ENCODE results near the gene HINFP. TPM values are rescaled to one million over a fixed set of nuclear protein-coding genes. Genes with fewer than 3 reads are reported as not detected.

The HINFP gene
- total and polyA plus RNA-seq, 9 of the 15 experiments (the other 6 are each of a cell fraction or from before 2014, with no cell fraction given) = 13.8 to 34.1 (median 22.5) TPM

DNA sequence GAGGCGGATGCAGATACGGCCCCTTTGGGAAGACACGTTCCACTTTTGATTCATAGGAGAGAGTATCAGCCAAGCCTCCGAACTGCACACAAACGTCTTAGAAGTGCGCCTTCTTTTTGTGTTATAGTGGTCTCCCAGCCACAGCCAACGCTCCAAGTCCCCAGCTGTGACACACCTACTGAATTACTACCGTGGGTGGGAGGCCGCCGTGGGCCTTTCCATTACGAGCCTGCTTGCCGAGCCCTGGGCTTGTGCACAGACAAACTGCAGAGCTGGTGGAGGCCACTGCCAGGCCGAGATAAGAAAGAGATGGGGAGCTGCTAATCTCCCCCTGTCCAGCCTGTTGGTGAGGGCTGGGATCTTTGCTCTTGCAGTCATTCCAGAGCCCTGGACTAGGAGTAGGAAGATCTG lies 35.9 kb upstream of the HINFP start (continued):
- TF ChIP-seq, protein P1, sequence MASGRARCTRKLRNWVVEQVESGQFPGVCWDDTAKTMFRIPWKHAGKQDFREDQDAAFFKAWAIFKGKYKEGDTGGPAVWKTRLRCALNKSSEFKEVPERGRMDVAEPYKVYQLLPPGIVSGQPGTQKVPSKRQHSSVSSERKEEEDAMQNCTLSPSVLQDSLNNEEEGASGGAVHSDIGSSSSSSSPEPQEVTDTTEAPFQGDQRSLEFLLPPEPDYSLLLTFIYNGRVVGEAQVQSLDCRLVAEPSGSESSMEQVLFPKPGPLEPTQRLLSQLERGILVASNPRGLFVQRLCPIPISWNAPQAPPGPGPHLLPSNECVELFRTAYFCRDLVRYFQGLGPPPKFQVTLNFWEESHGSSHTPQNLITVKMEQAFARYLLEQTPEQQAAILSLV (tag; IDR thresholded peaks at IDR 0.05) = no peak
- TF ChIP-seq, protein P2, sequence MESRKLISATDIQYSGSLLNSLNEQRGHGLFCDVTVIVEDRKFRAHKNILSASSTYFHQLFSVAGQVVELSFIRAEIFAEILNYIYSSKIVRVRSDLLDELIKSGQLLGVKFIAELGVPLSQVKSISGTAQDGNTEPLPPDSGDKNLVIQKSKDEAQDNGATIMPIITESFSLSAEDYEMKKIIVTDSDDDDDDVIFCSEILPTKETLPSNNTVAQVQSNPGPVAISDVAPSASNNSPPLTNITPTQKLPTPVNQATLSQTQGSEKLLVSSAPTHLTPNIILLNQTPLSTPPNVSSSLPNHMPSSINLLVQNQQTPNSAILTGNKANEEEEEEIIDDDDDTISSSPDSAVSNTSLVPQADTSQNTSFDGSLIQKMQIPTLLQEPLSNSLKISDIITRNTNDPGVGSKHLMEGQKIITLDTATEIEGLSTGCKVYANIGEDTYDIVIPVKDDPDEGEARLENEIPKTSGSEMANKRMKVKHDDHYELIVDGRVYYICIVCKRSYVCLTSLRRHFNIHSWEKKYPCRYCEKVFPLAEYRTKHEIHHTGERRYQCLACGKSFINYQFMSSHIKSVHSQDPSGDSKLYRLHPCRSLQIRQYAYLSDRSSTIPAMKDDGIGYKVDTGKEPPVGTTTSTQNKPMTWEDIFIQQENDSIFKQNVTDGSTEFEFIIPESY (CRISPR knock-in tag; IDR thresholded peaks at IDR 0.05) = no peak
- TF ChIP-seq HDAC6 (IDR thresholded peaks at IDR 0.05; ENCODE audit: low read depth, low read length) (no peak), CCNT2 (IDR thresholded peaks at IDR 0.05; ENCODE audit: borderline replicate concordance, extremely low read depth, insufficient read length, low read depth, low read length) (peak; percentile 93), EGR1 (conservative IDR thresholded peaks at IDR 0.05) (peak; percentile 82), ZNF134 (CRISPR knock-in tag; conservative IDR thresholded peaks at IDR 0.05) (no peak), CBX3 (IDR thresholded peaks at IDR 0.05; ENCODE audit: borderline replicate concordance in 1 of 2, low read length in 2 of 2) (no peak; a peak in 1 of 3 replicates), MYBL2 (IDR thresholded peaks at IDR 0.05; ENCODE audit: low read depth) (no peak), MYBL2 (CRISPR knock-in tag; IDR thresholded peaks at IDR 0.05; ENCODE audit: borderline replicate concordance) (no peak), RBM14 (IDR thresholded peaks at IDR 0.05; ENCODE audit: borderline replicate concordance, insufficient read depth, low read depth, low read length) (no peak), EHMT2 (IDR thresholded peaks at IDR 0.05) (no peak)
- TF ChIP-seq, protein P3, sequence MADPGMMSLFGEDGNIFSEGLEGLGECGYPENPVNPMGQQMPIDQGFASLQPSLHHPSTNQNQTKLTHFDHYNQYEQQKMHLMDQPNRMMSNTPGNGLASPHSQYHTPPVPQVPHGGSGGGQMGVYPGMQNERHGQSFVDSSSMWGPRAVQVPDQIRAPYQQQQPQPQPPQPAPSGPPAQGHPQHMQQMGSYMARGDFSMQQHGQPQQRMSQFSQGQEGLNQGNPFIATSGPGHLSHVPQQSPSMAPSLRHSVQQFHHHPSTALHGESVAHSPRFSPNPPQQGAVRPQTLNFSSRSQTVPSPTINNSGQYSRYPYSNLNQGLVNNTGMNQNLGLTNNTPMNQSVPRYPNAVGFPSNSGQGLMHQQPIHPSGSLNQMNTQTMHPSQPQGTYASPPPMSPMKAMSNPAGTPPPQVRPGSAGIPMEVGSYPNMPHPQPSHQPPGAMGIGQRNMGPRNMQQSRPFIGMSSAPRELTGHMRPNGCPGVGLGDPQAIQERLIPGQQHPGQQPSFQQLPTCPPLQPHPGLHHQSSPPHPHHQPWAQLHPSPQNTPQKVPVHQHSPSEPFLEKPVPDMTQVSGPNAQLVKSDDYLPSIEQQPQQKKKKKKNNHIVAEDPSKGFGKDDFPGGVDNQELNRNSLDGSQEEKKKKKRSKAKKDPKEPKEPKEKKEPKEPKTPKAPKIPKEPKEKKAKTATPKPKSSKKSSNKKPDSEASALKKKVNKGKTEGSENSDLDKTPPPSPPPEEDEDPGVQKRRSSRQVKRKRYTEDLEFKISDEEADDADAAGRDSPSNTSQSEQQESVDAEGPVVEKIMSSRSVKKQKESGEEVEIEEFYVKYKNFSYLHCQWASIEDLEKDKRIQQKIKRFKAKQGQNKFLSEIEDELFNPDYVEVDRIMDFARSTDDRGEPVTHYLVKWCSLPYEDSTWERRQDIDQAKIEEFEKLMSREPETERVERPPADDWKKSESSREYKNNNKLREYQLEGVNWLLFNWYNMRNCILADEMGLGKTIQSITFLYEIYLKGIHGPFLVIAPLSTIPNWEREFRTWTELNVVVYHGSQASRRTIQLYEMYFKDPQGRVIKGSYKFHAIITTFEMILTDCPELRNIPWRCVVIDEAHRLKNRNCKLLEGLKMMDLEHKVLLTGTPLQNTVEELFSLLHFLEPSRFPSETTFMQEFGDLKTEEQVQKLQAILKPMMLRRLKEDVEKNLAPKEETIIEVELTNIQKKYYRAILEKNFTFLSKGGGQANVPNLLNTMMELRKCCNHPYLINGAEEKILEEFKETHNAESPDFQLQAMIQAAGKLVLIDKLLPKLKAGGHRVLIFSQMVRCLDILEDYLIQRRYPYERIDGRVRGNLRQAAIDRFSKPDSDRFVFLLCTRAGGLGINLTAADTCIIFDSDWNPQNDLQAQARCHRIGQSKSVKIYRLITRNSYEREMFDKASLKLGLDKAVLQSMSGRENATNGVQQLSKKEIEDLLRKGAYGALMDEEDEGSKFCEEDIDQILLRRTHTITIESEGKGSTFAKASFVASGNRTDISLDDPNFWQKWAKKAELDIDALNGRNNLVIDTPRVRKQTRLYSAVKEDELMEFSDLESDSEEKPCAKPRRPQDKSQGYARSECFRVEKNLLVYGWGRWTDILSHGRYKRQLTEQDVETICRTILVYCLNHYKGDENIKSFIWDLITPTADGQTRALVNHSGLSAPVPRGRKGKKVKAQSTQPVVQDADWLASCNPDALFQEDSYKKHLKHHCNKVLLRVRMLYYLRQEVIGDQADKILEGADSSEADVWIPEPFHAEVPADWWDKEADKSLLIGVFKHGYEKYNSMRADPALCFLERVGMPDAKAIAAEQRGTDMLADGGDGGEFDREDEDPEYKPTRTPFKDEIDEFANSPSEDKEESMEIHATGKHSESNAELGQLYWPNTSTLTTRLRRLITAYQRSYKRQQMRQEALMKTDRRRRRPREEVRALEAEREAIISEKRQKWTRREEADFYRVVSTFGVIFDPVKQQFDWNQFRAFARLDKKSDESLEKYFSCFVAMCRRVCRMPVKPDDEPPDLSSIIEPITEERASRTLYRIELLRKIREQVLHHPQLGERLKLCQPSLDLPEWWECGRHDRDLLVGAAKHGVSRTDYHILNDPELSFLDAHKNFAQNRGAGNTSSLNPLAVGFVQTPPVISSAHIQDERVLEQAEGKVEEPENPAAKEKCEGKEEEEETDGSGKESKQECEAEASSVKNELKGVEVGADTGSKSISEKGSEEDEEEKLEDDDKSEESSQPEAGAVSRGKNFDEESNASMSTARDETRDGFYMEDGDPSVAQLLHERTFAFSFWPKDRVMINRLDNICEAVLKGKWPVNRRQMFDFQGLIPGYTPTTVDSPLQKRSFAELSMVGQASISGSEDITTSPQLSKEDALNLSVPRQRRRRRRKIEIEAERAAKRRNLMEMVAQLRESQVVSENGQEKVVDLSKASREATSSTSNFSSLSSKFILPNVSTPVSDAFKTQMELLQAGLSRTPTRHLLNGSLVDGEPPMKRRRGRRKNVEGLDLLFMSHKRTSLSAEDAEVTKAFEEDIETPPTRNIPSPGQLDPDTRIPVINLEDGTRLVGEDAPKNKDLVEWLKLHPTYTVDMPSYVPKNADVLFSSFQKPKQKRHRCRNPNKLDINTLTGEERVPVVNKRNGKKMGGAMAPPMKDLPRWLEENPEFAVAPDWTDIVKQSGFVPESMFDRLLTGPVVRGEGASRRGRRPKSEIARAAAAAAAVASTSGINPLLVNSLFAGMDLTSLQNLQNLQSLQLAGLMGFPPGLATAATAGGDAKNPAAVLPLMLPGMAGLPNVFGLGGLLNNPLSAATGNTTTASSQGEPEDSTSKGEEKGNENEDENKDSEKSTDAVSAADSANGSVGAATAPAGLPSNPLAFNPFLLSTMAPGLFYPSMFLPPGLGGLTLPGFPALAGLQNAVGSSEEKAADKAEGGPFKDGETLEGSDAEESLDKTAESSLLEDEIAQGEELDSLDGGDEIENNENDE (IDR thresholded peaks at IDR 0.05; ENCODE audit: low read depth, low read length) = no peak
- TF ChIP-seq, protein P4, sequence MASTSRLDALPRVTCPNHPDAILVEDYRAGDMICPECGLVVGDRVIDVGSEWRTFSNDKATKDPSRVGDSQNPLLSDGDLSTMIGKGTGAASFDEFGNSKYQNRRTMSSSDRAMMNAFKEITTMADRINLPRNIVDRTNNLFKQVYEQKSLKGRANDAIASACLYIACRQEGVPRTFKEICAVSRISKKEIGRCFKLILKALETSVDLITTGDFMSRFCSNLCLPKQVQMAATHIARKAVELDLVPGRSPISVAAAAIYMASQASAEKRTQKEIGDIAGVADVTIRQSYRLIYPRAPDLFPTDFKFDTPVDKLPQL (IDR thresholded peaks at IDR 0.05; ENCODE audit: extremely low read depth, insufficient read length) = no peak
